Liver (tissue), 9 donors: ENCODE measurements around the gene ANGPT4. TPM values are rescaled to one million over a fixed set of nuclear protein-coding genes. Genes with fewer than 3 reads are reported as not detected.

ENCODE experiments used
- DNase-seq: peaks from one replicate; pipeline ENCODE4 v3.0.0-alpha.2; 2017; ENCODE audit warnings: low spot score
- H3K27ac ChIP-seq, 2 donors: one replicate each; pipeline ENCODE4 v1.7.0; 2013; ENCODE audit warnings: inconsistent platforms in 2 of 2, low read length in 2 of 2, control low read depth in 1 of 2, low read depth in 1 of 2, mild to moderate bottlenecking in 1 of 2
- H3K27me3 ChIP-seq, 4 donors: one replicate each; pipeline versions ENCODE4 v1.6.1 to v1.7.0; 2013; ENCODE audit warnings: low read length in 3 of 4, inconsistent platforms in 1 of 4, mild to moderate bottlenecking in 1 of 4, moderate library complexity in 1 of 4; ENCODE audit not compliant: control insufficient read depth in 4 of 4, insufficient read depth in 4 of 4
- H3K36me3 ChIP-seq, 4 donors: one replicate each; pipeline versions ENCODE4 v1.6.1 to v1.7.0; 2013; ENCODE audit warnings: low read length in 3 of 4, mild to moderate bottlenecking in 3 of 4, low read depth in 1 of 4, moderate library complexity in 1 of 4; ENCODE audit not compliant: control insufficient read depth in 4 of 4, insufficient read depth in 3 of 4
- H3K4me1 ChIP-seq, 4 donors: one replicate each; pipeline versions ENCODE4 v1.6.1 to v1.7.0; 2013; ENCODE audit warnings: low read length in 3 of 4, mild to moderate bottlenecking in 3 of 4, moderate library complexity in 1 of 4; ENCODE audit not compliant: control insufficient read depth in 4 of 4, insufficient read depth in 4 of 4
- H3K4me3 ChIP-seq, 3 donors: one replicate each; pipeline versions ENCODE4 v1.6.1 to v1.7.0; 2013; ENCODE audit warnings: low read length in 3 of 3, control low read depth in 1 of 3, low read depth in 1 of 3, mild to moderate bottlenecking in 1 of 3
- H3K9ac ChIP-seq, 2 donors: one replicate each; pipeline ENCODE4 v1.7.0; 2013; ENCODE audit warnings: low read length in 2 of 2, mild to moderate bottlenecking in 2 of 2, moderate library complexity in 2 of 2, control low read depth in 1 of 2, low read depth in 1 of 2
- H3K9me3 ChIP-seq, 4 donors: one replicate each; pipeline versions ENCODE4 v1.6.1 to v1.7.0; 2013; ENCODE audit warnings: low read length in 3 of 4; ENCODE audit not compliant: control insufficient read depth in 4 of 4
- ATF3 ChIP-seq: IDR thresholded peaks from 2 replicates; pipeline ENCODE4 v1.6.1; 2016; ENCODE audit warnings: antibody characterized with exemption
- CTCF ChIP-seq: fragments of 150-350 bp; IDR thresholded peaks from 2 replicates; pipeline ENCODE4 v1.5.1; 2017; ENCODE audit warnings: improper control_type of control experiment, low read depth, low read length; ENCODE audit not compliant: missing input control
- EGR1 ChIP-seq, 2 donors: IDR thresholded peaks; 2 replicates each; pipeline ENCODE4 v1.6.1; 2016 to 2018; ENCODE audit warnings: antibody characterized with exemption in 2 of 2, low read depth in 2 of 2
- FOXA1 ChIP-seq: IDR thresholded peaks from 2 replicates; pipeline ENCODE4 v1.6.1; 2016; ENCODE audit warnings: antibody characterized with exemption
- FOXA2 ChIP-seq: IDR thresholded peaks from 2 replicates; pipeline ENCODE4 v1.6.1; 2016; ENCODE audit warnings: antibody characterized with exemption
- GABPA ChIP-seq, 2 donors: IDR thresholded peaks in 1 of 2; conservative IDR thresholded peaks in 1 of 2; 2 replicates each; pipeline ENCODE4 v1.6.1; 2016; ENCODE audit warnings: antibody characterized with exemption in 2 of 2, mild to moderate bottlenecking in 1 of 2, moderate library complexity in 1 of 2
- HNF4A ChIP-seq, 2 donors: conservative IDR thresholded peaks; 2 replicates each; pipeline ENCODE4 v1.6.1; 2016; ENCODE audit warnings: antibody characterized with exemption in 2 of 2, mild to moderate bottlenecking in 2 of 2
- HNF4G ChIP-seq: IDR thresholded peaks from 2 replicates; pipeline ENCODE4 v1.6.1; 2016; ENCODE audit warnings: antibody characterized with exemption
- JUND ChIP-seq, 2 donors: IDR thresholded peaks; 2 replicates each; pipeline ENCODE4 v1.6.1; 2016; ENCODE audit warnings: antibody characterized with exemption in 2 of 2
- NR2F2 ChIP-seq: IDR thresholded peaks from 2 replicates; pipeline ENCODE4 v1.6.1; 2016; ENCODE audit warnings: antibody characterized with exemption
- RAD21 ChIP-seq, 2 donors: IDR thresholded peaks; 2 replicates each; pipeline ENCODE4 v1.6.1; 2016; ENCODE audit warnings: antibody characterized with exemption in 2 of 2, mild to moderate bottlenecking in 2 of 2
- RXRA ChIP-seq, 2 donors: IDR thresholded peaks; 2 replicates each; pipeline ENCODE4 v1.6.1; 2017 to 2018; ENCODE audit warnings: antibody characterized with exemption in 2 of 2, mild to moderate bottlenecking in 1 of 2
- SP1 ChIP-seq: IDR thresholded peaks from 2 replicates; pipeline ENCODE4 v1.6.1; 2018; ENCODE audit warnings: antibody characterized with exemption, mild to moderate bottlenecking
- TAF1 ChIP-seq: conservative IDR thresholded peaks from 2 replicates; pipeline ENCODE4 v1.6.1; 2016; ENCODE audit warnings: antibody characterized with exemption, mild to moderate bottlenecking
- YY1 ChIP-seq: IDR thresholded peaks from 2 replicates; pipeline ENCODE4 v1.6.1; 2016; ENCODE audit warnings: antibody characterized with exemption, mild to moderate bottlenecking
- ZBTB33 ChIP-seq: IDR thresholded peaks from 2 replicates; pipeline ENCODE4 v1.6.1; 2016; ENCODE audit warnings: antibody characterized with exemption
- WGBS: extraction: QIAGEN DNeasy Blood & Tissue Kit; methylation state at CpG from one replicate; pipeline ENCODE4 v1.1.7; 2013; 5-methylcytosine and 5-hydroxymethylcytosine counted together
- polyA plus RNA-seq, 2 donors: library from polyadenylated mRNA; stranded (reverse) in 1 of 2; unstranded in 1 of 2; fragments of 200-250 nt in 1 of 2; fragments of >200 nt in 1 of 2; fragmentation: Nextera tagmentation in 1 of 2; extraction: Ambion mirVana in 1 of 2; gene quantifications; one replicate each; pipeline versions ENCODE4 v1.2.1 to v1.2.3, GENCODE V29; 2013 to 2015
- total RNA-seq, 2 donors: library from RNA; depleted of rRNA; stranded (reverse); fragments of >200 nt; gene quantifications; one replicate each; pipeline ENCODE4 v1.2.3, GENCODE V29; 2014
- TF ChIP-seq, protein P1 (sequence below): IDR thresholded peaks from 2 replicates; pipeline ENCODE4 v1.6.1; 2016; ENCODE audit warnings: antibody characterized with exemption, mild to moderate bottlenecking
- TF ChIP-seq, protein P2 (sequence below): IDR thresholded peaks from 2 replicates; pipeline ENCODE4 v1.6.1; 2016; ENCODE audit warnings: antibody characterized with exemption
- donor health status: healthy.
- donor health status: healthy.
- donor health status: healthy.
- donor health status: healthy.
- donor health status: healthy.

The ANGPT4 gene
- total and polyA plus RNA-seq, 4 donors, result 0.05 to 0.13 (median 0.08) TPM

DNA sequence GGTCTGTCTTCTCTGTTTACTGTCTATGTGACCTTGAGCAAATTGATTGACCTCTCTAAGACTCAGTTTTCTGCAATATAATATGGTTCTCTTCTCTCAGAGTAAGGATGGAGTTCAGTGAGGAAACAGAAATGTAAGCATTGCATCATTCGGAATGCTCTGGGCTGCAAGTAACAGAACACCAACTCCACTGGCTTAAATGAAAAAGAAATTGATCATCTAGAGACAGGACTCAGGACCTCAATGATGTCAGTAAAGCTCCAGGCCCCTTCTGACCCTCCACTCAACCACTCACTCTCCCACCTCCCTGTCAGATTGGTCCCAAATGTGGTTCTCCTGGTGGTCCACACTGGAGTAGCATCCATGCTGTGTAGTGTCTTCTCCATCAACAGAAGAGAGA is 50.7 kb downstream of the ANGPT4 start:
- no peak overlapping the region for H3K4me3 ChIP-seq
- no peak for DNase-seq
- H3K9me3 ChIP-seq, result no peaks in the 10 kb centered on the region
- H3K4me1 ChIP-seq, result peaks cover 0 to 3% (median 1%) of the 10 kb centered on the region in 4 donors
- H3K36me3 ChIP-seq, result no peaks in the 10 kb centered on the region
- no peak overlapping the region for H3K27ac ChIP-seq
- H3K9ac ChIP-seq, result no peak overlapping the region
- no peak for TF ChIP-seq JUND (IDR thresholded peaks at IDR 0.05)
- no peak for TF ChIP-seq CTCF
- no peak for TF ChIP-seq HNF4A (conservative IDR thresholded peaks at IDR 0.05)
- TF ChIP-seq ATF3, result no peak
- no peak for TF ChIP-seq FOXA1
- TF ChIP-seq HNF4G, result no peak
- TF ChIP-seq ZBTB33, result no peak
- no peak for TF ChIP-seq YY1
- TF ChIP-seq, protein P1, sequence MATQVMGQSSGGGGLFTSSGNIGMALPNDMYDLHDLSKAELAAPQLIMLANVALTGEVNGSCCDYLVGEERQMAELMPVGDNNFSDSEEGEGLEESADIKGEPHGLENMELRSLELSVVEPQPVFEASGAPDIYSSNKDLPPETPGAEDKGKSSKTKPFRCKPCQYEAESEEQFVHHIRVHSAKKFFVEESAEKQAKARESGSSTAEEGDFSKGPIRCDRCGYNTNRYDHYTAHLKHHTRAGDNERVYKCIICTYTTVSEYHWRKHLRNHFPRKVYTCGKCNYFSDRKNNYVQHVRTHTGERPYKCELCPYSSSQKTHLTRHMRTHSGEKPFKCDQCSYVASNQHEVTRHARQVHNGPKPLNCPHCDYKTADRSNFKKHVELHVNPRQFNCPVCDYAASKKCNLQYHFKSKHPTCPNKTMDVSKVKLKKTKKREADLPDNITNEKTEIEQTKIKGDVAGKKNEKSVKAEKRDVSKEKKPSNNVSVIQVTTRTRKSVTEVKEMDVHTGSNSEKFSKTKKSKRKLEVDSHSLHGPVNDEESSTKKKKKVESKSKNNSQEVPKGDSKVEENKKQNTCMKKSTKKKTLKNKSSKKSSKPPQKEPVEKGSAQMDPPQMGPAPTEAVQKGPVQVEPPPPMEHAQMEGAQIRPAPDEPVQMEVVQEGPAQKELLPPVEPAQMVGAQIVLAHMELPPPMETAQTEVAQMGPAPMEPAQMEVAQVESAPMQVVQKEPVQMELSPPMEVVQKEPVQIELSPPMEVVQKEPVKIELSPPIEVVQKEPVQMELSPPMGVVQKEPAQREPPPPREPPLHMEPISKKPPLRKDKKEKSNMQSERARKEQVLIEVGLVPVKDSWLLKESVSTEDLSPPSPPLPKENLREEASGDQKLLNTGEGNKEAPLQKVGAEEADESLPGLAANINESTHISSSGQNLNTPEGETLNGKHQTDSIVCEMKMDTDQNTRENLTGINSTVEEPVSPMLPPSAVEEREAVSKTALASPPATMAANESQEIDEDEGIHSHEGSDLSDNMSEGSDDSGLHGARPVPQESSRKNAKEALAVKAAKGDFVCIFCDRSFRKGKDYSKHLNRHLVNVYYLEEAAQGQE, result no peak
- no peak for TF ChIP-seq RXRA (IDR thresholded peaks at IDR 0.05)
- no peak for TF ChIP-seq FOXA2
- no peak for TF ChIP-seq RAD21 (IDR thresholded peaks at IDR 0.05)
- TF ChIP-seq, protein P2, sequence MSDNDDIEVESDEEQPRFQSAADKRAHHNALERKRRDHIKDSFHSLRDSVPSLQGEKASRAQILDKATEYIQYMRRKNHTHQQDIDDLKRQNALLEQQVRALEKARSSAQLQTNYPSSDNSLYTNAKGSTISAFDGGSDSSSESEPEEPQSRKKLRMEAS, result no peak
- TF ChIP-seq NR2F2, result no peak
- no peak for TF ChIP-seq EGR1 (IDR thresholded peaks at IDR 0.05; ENCODE audit: low read depth in 2 of 2)
- TF ChIP-seq GABPA (IDR thresholded peaks at IDR 0.05 in 1 of 2, conservative IDR thresholded peaks at IDR 0.05 in 1 of 2), result no peak
- no peak for TF ChIP-seq SP1
- no peak for TF ChIP-seq TAF1
- WGBS, result 94% methylated on average over 1 of the region's 1 CpG
- peaks cover 0 to 5% (median 0%) of the 10 kb centered on the region in 4 donors for H3K27me3 ChIP-seq
